ENCODE data around the gene BCL2L11. TPM values are rescaled to one million over a fixed set of nuclear protein-coding genes. Genes with fewer than 3 reads are reported as not detected.

Gene BCL2L11
- total and polyA plus RNA-seq, 9 of the 15 experiments (the other 6 are each of a cell fraction or from before 2014, with no cell fraction given) = 2.2 to 18.8 (median 5.0) TPM

DNA sequence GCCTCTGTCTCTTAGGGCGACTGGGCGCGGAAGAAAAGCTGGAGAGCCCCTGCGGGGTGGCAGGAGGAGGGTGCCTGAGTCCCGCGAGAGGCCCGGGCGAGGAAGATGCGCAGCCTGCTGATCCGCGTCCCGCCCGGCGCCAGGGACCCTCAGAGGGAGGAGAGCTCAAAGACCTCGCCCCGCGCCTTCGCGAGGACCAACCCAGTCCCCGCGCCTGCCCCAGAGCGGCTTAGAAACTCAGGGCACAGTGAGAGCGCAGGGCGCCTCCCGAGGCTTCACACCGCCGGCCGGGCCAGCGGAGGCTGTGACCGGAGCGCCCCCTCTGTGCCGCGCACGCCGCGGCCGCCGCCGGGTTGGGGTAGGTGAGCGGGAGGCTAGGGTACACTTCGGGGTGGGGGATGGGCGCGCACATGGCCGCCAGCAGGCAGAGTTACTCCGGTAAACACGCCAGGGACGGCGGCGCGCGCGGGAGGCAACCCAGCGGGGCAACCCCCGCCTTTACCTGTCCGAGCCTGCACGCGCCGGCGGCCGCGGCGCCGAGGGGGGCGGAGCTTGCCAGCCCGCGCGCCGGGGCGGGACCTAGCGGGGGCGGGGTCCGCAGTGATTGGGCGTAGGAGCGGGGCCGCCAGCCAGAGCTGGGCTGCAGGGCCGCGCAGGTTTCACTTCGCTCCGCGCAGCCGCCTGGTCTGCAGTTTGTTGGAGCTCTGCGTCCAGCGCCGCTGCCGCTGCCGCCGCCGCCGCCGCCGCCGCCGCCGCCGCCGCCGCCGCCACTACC is at the start of gene BCL2L11 (continued):
- TF ChIP-seq ZBTB40 (IDR thresholded peaks at IDR 0.05) (peak; percentile 50; the same call in 1 of the 2 replicates), ZBTB40 (CRISPR knock-in tag; IDR thresholded peaks at IDR 0.05) (no peak), ZNF277 (CRISPR knock-in tag; IDR thresholded peaks at IDR 0.05; ENCODE audit: borderline replicate concordance) (no peak), C11orf30 (IDR thresholded peaks at IDR 0.05; ENCODE audit: low read depth) (no peak), ZNF318 (IDR thresholded peaks at IDR 0.05; ENCODE audit: borderline replicate concordance in 1 of 2, low read depth in 1 of 2) (no peak), SAP30 (IDR thresholded peaks at IDR 0.05; ENCODE audit: borderline replicate concordance, insufficient read depth, low read depth, low read length, poor library complexity, severe bottlenecking) (no peak), ZFPM2 (CRISPR knock-in tag; IDR thresholded peaks at IDR 0.05) (no peak)
